Measurements from ENCODE around the gene CX3CR1. TPM values are rescaled to one million over a fixed set of nuclear protein-coding genes. Genes with fewer than 3 reads are reported as not detected.
A peak's percentile ranks its signal among the peaks of the same experiment; 100 is the strongest.
"Not testable (repeated sequence)": the region's sequence is repeated elsewhere in the genome, so short reads cannot be mapped to it uniquely, and the experiment has no call there.

The CX3CR1 gene
- total RNA-seq, 1 experiment from 2014 or later = 0.02 TPM

DNA sequence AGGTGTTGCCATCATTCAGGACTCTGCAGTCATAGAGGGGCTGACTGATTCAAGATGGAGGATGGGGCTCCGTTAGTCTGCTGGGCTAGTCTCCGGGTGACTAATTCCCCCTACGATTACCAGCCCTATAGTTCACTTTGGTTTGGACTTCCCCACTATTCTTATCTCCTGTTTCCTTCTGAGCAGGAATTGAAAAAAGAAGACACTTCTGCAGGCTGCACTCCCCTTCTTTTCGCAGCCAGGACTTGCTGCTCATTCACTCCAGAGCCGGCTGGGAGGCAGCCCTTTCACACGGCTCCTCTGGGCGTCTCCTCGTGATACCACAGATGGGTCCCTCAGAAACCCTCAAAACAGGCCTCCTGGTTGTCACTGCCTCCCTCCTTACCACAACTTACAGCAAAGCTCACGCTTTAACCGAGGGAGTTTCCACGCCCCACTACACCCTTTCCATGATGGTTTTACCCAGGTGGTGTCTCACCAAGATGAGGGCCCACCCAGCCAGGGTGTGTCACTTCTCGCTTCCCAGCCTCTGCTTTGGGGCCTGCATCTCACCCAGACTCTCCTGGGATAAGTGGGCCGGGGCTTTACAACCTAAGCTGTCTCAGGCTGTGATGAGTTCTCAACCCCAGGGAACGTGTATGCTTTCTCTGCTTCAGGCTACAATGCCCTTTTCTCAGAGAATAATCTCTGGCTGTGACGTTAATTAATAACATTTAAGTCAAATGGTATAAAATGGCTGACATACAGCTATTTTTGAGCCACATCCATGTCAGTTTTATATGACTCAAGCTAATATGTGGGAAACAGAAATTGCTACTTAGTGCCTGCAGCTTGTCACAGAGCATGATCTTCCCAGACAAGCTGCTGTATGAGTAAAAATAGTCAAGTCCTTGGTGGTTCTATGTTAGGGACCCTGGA, 11.9 kb downstream of the CX3CR1 start:
- DNase-seq (ENCODE audit: low read depth) = no peak

DNA sequence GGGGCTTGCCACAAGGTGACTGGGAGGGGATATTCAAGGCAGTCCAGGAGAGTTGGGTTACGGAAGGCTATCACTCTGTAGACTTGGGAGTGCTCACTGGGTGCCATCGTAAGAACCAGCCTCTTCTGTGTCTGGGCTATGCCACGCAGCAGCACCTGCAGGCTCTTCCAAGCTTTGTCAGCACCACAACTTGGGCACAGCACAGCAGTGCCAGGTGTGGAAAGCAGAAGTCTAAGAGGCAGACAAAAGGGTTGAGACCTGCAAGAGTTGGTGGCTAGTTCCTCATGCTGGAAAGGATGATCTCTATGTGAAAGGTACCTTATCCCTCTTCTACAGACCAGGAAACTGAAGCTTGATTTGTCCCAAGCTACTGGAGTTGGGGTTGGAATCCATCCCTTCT, 15.8 kb downstream of the CX3CR1 start:
- no peak for DNase-seq (ENCODE audit: low read depth)

DNA sequence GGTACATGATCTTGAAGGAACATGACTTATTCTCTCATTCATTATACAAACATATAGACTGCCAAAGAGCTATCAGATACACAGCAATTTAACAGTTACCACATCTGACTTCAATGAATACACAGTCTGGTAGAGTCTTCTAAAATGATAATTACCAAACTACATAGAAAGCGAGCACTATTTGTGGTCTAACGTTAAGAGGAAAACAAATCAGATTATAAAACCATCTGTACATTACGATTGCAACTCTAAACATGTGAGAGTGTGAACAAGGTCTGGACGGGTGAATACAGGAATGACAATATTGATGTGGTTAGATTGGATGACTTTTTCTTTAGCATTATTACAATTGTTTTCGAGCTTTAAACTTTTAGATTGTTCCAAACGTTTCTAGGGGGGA, 16.3 kb downstream of the CX3CR1 start:
- DNase-seq (ENCODE audit: low read depth) = no peak

DNA sequence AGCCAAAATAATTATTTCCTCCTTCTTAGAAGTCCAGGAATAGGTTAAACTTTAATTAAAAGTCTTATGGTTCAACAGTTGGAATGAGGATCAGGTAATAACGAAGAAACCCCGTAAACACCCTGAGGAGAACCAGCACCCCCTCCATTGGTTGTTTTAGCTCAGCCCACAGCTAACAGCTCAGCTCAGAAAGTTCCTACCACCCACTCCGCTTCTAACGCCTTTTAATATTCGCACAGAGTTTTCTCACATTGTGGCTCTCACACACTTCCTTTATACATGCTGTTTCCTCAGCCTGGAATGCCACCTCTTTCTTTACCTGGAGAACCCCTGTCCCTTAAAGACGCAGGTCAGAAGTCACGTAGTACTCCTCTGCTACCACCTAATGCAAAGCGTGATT, 17.0 kb downstream of the CX3CR1 start:
- no peak for DNase-seq (ENCODE audit: low read depth)

DNA sequence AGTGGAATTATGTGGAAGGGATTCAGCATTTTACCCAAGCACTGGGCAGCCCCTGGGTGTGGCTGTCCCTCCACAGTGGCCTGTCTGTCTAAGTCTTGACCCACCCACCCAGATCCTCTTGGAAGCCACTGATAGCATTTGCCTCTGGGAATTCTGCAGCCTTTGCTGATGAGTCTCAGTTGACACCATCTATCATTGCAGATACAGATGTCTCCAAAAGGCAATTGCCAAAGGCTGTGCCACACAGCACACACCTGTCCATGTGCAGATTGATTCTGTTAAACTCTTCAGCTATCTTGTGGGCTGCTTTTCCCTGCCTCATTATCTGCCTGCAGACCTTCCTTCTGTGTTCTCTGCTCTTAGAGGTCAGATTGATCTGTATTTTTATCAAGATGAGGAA, 18.1 kb downstream of the CX3CR1 start:
- no peak for DNase-seq (ENCODE audit: low read depth)

DNA sequence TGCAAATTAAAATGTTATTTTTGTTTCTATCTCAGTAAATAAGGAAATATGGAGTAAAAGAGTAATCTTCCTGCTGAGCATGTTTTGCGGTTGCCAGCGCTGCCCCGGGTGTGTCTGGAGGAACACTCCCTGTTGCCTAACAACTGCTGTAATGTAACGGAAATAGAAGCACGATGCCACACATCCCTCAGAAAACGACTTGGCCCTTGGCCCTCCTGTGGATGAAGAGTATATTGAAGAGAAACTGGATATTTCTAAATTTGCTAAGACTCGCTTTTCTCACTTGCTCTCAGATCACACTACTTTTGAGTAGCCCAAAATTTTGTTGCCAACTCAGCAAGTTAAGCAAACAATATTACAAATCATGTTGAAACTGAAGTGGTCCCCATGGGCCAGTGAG, 18.9 kb downstream of the CX3CR1 start:
- DNase-seq (ENCODE audit: low read depth) = peak; percentile 81

DNA sequence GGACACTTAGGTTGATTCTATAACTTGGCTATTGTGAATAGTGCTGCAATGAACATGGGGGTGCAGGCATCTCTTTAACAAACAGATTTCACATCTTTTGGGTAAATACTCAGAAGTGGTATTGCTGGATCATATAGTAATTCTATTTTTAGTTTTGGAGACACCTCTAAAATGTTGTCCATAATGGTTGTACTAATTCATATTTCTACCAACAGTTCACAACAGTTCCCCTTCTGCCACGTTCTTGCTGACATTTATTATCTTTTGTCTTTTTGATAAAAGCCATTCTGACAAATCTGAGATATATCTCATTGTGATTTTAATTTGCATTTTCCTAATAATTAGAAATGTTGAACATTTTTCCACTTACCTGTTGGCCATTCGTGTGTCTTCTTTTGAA, 19.5 kb downstream of the CX3CR1 start:
- DNase-seq (ENCODE audit: low read depth) = no peak

DNA sequence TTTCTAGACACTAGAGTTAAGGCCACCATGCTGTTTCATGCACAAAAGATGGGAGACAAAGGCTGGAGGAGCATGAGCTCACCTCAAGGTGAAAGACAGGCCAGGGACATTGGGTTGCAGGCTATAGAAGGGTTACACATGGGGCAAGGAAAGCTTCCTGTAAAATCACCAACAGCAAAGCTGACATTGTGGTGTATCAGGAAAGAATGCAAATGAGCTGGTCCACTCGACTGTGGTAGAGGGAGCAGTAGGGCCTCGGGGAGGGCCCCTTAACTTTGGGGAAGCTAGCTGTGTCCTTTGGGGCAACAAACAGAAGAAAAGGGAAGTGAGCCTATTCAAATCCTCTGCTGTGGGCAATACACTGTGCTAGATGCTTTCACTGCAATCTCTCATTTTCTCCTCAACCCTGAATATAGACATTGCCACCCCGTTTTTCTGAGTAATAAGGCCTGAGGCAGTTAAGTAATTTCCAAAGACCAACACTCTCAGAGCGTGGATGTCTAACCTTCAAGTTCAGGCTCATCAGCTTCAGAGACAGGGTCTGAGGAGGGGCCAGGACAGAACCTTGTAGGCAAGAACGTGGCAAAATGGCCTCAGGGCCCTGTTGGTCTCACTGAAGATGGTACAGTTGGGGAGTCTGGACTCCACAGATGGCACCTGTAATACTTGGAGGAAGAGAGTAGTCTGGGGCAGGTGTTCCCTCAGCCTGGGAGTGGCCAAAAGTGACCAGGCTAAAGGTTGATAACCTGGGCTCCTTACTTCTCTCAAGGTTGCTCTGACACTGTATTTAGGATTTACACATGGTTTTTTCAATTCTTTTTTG, 24.1 kb downstream of the CX3CR1 start:
- peak; percentile 38 for DNase-seq (ENCODE audit: low read depth)

DNA sequence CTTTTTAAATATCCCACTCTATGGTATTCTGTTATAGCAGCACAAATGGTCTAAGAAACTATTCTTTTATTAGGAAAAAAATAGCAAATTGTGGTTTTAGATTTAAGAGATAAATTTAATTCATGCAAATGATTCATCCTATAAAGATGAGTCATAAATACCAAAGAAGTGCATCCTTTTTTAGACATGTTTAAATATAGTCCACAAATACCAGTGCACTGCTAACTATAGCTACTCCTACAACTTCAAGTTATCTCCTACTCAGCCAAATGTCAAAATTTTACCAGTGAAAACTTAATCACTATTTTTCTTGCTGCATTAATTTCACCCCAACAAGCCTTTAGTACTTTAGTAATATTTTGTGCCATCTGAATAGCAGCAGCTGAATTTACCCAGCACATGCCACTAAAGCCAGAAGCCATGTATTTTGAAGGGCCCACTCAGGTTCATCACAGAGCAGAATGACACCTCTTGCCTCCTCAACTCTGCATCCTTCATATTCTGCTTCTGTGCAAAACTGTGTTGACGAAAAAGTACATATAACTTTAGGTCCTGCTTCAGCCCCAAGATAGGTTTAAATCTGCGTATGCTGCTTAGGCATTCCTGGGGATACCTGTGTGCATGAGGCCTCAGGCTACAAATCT, 24.9 kb downstream of the CX3CR1 start:
- DNase-seq (ENCODE audit: low read depth) = peak; percentile 80

DNA sequence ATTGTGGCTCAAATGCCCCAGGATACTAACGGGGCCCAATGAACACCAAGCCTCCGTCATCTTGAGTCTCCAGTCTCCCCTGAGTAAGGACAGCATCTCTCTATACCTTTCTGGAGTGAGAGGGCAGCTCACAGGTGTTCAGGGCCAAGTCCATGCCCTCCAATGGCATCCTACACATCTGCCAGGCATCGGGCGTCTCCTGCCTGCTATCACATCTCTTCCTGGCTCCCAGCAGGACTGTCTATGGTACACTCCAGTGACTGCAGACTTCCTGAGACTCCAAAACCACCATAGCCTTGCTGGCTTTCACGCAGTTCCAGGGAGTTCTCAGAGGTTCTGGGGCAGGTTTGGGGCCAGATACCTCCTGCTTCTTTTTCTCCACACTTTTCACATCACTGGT, 28.3 kb downstream of the CX3CR1 start:
- no peak for DNase-seq (ENCODE audit: low read depth)

DNA sequence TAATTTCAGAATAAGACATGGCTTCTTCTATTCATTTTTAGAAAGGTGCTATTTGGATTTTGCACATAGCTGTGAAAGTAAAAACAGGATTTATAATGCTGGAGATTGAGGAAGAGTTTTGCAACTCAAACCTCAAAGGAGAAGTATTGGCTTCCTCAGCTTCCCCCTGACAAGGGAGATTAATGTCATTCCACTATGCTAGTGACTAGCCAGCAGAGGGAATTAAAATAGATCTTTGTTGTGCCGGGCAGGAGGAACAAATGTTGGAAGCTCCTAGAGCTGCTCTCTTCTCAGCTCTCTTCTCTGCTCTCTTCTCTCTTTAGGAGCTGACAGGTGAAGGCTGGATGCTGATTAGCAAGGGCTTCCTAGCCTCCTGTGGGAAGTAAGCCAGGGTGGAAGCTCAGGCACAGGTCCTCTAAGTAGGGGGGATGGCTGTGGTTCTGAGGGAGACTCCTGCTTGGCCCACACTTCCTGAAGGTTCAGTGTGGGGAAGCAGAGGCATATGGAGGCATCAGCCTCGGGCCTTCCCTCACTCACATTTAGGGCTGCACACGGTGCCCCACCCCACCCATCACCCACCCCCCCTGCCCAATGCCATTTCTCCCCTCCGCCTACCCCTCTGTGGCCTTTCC, 29.6 kb downstream of the CX3CR1 start:
- no peak for DNase-seq (ENCODE audit: low read depth)

DNA sequence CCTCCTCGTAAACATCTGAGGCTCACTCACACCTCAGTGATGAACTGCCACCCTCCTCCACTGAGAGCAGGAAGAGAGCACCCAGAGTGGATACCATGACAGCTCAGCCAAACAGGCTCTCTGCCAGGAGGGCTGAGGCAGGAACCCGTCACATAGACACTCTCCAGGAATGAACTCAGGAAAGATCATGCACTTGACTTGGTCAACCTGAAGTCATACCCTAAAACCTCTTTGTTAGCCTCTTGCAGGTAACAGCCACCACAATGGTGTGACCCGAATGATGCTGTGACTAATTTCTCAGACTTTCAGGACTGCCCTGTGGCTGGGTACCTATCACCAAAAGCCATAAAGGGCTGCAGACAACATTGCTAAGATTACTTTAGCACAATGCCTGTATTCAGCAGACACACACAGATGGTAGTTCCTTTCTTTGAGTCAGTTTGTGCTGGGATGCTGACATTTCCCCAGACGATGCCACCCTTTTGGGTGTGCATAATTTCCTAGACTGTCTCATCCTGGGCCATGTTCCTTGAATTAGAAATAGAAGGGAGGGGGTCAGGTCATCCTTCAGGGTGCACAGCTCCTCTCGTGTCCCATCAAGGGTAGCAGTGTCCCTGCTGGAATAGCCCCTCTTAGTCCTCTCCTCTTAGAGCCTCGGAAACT, 30.3 kb downstream of the CX3CR1 start:
- DNase-seq (ENCODE audit: low read depth) = peak; percentile 84

DNA sequence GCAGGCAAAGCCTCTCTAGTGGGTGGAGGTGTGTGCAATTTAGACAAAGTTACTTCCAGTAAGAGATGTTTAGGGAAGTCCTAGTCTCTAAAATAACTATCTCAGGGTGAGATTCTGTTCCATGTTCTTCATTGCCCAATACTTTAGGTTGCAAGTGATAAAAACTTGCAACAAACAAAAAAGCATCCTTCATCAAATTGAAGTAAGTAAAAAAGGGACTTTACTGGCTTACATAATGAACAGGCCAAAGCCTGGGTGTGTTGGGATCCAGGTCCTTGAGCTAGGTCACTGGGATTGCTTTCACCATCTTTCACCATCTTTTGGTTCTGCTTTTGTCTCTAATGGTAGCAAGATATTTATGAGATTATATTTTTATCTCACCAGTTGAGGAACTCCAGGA, 38.3 kb downstream of the CX3CR1 start:
- no peak for DNase-seq (ENCODE audit: low read depth)

DNA sequence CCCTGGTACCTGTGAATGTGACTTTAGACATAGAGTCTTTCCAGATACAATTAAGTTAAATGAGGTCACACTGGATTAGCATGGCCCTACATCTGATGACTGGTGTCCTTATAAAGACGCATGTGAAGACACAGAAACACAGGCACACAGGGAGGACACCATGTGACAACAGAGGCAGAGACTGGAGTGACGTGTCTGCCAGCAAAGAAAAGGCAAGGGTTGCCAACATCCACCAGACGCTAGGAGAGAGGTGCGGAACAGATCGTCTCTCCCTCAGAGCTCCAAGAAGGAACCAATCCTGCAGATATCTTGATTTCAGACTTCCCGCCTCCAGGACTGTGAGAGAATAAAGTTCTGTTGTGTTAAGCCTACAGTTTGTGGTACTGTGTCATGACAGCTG, 42.8 kb downstream of the CX3CR1 start:
- no peak for DNase-seq (ENCODE audit: low read depth)

DNA sequence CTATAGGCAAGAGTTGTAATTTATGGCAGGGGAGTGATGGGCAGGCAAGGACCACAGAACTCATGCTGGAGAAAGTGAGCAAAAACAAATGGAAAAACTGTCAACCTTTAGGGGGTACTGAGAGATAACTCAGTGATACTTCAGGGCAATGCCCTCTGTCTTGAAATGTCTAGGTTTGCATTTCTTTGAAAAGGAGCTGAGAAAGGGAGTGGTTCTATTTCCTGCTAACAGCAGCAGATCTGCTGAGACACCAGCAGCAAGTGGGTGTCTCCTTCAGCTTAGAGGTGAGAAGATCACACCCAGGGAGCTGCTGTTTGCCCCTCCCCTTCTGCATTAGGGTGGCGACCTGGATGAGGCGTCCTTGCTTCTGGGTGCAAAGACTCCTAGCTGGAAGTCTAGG, 45.2 kb downstream of the CX3CR1 start:
- no peak for DNase-seq (ENCODE audit: low read depth)

DNA sequence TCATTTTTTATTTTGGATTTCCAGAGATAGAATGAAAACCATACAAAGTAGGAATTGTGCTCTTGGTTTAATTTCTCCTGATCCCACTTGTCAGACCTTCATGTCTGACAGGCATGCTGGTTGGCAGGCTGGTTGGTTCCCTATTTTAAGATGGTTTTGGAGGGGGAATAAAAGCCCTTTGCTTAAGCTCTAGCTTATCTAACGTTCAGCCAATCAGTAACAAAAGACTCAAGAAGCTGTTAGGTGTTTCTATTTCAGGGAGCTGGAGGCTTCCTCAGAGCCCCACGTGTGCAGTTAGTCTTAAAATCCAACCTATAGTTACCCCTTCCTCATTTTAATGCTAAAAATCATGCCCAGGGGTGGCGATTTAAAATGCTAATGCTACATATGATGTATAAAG, 47.0 kb downstream of the CX3CR1 start:
- DNase-seq (ENCODE audit: low read depth) = no peak

DNA sequence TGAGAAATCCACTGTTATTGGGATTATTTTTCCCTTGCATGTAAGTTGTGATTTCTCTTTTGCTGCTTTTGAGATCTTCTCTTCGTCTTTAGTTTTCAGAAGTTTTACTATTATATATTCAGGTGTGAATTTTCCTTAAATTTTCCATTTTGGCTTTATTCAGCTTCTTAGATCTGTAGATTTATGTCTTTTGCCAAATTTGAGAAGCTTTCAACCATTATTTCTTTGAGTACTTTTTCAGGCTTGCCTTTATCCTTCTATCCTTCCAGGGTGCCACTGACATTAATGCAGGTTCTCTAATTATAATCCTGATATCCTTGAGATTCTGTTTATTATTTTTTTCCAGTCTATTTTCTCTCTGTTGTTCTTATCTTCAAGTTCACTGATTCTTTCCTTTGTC, 49.4 kb downstream of the CX3CR1 start:
- DNase-seq (ENCODE audit: low read depth) = no peak

DNA sequence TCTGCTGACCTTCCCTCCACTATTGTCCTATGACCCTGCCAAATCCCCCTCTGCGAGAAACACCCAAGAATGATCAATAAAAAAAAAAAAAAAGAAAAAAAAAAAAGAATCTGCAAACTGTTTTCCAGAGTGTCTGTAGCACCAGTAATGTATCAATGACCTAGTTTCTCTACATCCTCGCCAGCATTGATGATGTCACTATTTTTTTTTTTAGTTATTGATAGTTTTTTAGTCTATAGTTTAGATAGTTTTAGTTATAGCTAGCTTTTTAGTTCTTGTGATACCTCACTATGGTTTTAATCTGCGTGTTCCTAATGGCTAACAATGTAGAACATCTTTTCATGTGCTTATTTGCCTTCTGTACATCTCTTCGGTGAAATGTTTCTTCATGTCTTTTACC, 51.3 kb downstream of the CX3CR1 start:
- DNase-seq (ENCODE audit: low read depth) = no peak

DNA sequence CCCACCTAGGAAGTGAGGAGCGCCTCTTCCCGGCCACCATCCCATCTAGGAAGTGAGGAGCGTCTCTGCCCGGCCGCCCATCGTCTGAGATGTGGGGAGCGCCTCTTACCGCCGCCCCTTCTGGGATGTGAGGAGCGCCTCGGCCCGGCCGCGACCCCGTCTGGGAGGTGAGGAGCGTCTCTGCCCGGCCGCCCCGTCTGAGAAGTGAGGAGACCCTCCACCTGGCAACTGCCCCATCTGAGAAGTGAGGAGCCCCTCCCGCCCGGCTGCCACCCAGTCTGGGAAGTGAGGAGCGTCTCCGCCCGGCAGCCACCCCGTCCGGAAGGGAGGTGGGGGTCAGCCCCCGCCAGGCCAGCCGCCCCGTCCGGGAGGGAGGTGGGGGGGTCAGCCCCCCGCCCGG, 52.2 kb downstream of the CX3CR1 start:
- not testable (repeated sequence) for DNase-seq (ENCODE audit: low read depth)

DNA sequence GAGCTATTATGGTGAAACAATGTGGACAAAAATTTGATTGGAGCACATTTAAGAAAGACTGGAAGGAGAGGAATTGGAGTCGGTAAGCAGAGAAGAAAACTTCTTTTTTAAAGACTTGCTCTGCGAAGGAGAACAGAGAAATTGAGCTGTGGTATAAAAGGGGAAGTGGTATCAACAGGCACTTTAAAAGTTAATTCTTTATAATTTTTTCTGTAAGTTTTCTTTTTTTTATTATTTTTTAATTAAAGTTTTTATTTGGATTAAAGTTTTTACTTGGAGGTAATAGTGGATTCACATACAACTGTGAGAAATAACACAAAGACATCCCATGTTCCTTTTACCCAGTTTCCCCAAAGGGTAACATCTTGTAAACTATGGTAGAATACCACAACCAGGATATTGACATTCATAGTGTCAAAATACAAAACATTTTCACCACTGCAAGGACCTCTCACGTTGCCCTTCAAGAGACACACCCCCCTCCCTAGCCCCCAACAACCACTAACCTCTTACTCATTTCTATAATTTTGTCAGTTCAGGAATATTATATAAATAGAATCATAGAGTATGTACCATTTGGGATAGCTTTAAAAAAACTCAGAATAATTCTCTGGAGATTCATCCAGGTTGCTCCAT, 53.6 kb downstream of the CX3CR1 start:
- DNase-seq (ENCODE audit: low read depth) = no peak

DNA sequence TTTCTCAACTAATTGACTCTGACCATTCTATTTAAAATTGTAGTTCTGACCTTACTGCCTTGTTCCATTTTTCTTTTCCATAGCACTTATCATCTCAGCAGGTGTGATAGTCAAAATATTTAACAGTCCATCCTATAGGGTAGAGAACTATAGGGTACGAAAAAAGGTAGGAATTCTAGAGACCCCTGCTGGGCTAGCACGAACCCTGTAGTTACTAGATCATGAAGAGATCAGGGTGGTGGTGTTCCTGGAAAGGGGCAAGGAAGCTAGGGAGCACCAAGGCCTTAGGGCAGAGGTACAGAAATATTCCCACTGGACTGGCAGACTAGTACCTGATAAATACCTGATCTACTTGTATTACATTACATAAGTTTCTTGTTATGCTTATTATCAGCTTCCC, 55.5 kb downstream of the CX3CR1 start:
- DNase-seq (ENCODE audit: low read depth) = no peak

Measured in M059J (cell line).